HG03342 (cell line): ENCODE measurements around the gene CRCP.

Source experiments
- ATAC-seq: cut with Tn5 transposase; IDR thresholded peaks from one replicate; pipeline ENCODE4 v1.9.1; 2021; ENCODE audit warnings: mild to moderate bottlenecking, moderate library complexity; ENCODE audit not compliant: unreplicated experiment

CRCP gene

DNA sequence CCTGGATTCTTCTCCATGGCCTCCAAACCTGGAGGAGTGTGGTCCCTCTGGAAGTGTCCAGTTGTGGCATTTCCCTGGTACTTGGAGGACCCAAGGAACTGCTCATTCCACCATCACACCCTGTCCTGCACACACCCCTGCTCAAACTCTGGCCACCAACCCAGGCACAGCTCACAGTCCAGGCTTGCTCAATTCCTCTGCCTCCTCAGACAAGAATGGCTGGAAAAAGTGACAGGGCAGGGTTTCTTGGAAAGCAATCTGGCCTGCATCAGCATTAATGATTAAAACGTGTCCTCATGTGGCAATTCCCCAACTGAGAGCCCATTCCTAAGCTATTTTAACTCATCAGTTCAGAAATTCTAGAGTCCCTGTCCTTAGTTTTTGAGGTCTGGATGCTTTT lies 73.3 kb downstream of the CRCP start:
- ATAC-seq, result no peak

DNA sequence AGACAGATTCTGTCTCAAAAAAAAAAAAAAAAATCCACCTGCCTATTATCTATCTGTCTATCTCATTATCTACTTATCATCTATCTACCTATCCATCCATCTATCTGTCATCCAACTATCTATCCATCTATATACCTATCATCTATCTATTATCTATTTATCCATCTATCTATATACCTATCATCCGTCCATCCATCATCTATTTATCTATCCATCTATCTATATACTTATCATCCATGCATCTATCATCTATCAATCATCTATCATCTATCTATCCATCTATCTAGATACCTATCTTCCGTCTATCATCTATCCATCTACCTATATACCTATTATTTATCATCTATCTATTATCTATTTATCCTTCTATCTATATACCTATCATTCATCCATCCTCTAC lies 74.0 kb downstream of the CRCP start:
- no peak for ATAC-seq

DNA sequence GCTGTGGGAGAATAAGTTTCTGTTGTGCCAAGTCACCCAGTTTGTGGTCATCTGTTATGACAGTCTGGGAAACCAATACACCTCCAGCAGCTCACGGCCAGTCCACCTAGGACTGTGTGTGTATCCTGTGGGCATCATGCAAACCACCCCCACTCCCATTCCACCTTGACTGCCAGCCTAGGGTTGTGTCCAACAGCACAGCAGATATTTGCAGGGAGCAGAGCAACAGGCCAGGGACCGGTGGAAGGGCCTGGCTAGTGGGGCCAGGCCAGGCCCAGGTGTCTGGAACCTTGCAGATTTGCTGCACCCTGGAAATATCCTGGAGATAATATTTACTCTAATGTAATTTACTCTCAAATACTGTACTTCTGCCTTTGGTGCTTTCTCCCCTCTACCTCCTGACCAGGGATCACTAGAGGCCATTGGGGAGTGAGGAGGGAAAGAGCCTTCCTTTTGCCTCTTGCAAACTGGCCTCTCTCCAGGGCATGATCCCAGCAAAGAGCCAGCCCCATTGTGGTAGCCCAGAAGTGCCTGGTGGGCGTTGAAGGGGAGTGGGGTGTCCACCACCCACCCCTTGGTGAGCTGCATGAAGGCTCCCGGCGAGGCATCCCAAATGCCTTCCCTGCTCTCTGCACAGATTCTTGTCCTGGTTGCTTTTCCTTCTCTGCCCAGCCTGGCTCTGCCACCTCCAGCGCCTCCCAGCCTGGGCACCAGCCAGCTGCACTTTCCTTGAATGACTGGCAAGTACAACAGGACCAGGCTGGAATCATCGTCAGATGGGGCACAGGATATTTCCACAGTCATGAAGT lies 75.3 kb downstream of the CRCP start:
- no peak for ATAC-seq

DNA sequence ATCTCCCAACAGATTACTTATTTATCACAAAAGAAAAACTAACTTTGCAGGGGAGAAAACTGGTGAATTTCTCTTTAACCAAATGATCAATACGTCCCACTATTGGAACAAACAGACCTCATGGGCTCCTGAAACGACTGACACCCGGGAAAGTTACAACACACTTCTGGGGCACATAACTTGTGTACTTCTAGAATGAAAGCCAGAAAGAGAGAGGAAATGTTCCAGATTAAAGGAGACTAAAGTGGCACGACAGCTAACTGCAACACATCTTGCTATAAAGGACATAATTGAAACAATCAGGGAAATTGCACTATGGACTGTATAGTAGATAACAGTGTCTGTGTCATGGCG lies 75.8 kb downstream of the CRCP start:
- no peak for ATAC-seq

DNA sequence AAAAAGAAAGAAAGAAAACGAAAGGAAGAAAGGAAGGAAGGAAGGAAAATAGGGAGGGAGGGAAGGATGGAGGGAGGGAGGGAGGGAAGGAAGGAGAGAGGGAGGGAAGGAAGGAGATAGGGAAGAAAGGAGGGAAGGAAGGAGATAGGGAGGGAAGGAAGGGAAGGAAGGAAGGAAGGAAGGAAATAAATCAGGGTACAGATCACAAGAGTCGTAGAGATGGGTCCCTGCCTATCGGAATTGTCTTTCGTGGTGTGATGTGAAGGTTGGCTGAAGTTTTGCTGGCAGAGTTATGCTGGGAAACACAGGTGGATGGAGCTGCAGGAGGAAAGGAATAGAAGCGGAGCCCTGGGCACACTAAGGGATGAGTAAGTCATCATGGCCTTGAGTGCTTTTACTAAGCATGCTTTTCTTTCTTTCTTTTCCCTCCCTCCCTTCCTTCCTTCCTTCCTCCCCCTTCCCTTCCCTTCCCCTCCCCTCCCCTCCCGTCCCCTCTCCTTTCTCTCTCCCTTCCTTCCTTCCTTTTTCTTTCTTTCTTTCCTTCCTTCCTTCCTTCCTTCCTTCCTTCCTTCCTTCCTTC lies 78.6 kb downstream of the CRCP start:
- no peak for ATAC-seq

DNA sequence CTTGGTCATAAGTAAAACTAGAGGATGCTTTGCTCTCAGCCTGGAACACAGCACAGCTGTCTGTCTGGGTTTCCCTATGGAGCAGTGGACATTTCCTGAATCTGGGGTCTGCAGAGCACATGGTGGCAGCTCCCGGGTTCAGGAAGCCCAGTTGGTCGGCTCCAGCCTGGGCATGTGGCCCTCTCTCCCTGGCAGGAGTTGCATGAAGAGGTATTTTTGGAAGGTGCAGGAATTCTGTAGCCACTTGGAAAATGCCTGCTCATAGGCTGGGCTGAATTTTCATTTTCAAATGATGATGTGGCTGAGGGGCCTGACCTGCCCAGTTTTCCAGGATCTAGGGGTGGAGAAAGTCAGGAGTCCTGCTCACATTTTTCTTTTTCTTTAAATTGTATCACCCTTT lies 83.8 kb downstream of the CRCP start:
- ATAC-seq, result no peak

DNA sequence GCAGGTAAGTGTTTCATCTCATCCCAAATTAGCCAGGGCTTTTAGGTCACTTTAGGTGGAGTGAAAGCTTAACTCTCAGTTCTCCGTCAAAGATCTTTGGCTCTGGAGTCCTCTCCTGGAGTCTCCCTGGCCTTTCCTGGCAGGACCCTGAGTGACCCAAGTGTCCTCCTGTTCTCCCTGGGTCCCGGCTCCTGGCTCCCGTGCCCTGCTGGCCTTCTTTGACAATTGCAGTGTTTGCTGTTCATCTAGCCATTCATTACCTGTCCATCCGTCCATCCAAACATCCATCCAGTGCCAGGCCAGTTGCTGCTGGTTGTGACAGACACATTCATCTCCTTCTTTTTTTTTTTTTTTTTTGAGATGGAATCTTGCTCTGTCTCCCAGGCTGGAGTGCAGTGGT lies 84.3 kb downstream of the CRCP start:
- no peak for ATAC-seq

DNA sequence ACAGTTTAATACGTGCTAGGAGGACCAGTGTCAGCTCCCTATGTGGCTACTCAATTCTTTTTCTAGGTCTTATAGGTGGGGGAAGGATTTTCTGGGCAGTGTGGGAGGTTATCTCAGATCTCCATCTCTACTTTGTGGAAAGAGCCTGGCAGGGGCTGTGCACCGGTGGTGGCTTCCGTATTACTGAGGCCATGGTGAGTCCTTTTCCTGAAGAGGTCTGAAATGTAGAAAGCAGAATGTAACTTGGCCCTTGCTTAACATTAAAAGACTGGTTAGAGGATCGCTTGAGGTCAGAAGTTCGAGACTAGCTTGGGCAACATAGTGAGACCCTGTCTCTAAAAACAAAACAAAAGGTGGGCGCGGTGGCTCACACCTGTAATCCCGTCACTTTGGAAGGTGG lies 87.8 kb downstream of the CRCP start:
- no peak for ATAC-seq
